ENCODE results near the gene USP47. TPM values are rescaled to one million over a fixed set of nuclear protein-coding genes. Genes with fewer than 3 reads are reported as not detected.

USP47 gene
- total and polyA plus RNA-seq, 7 donors, result 31.3 to 132 (median 78.9) TPM

DNA sequence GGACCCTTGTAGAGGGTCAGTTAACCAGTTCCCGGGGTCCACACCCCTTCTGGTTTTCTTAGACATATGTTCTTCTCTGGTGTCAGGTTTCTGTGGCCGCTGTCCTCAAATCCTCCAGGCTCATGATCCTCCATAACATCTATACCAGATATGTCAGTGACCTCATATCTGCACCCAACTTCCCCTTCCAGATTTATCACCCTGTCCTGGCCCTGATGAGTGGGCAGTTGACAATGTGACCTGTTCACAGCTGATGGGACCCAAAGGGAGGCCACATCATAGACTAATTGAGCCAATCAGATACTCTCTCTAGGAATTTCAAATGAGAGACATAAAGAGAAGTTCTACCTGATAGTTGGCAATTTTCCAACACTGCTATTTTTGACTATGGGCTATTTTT, 161.6 kb downstream of the USP47 start:
- H3K9me3 ChIP-seq, result no peaks in the 10 kb centered on the region
- TF ChIP-seq CTCF (IDR thresholded peaks at IDR 0.05), result no peak
- ATAC-seq, result no peak
- H3K4me1 ChIP-seq, result peaks cover 6% of the 10 kb centered on the region
- 83 to 94% (median 83%) methylated on average over 2 of the region's 2 CpGs for WGBS, 3 donors
- H3K4me3 ChIP-seq, result no peak overlapping the region
- H3K27me3 ChIP-seq (ENCODE audit: insufficient read depth in 3 of 3, low read length in 2 of 3), result peaks cover 0 to 28% (median 9%) of the 10 kb centered on the region in 3 donors
- intact Hi-C loops (cut with DNase I), result no loop called here
- no peaks in the 10 kb centered on the region for H3K36me3 ChIP-seq (ENCODE audit: insufficient read depth in 1 of 2, low read depth in 1 of 2)
- H3K27ac ChIP-seq, result no peak overlapping the region
- DNase-seq, result no peak

- Histone ChIP-seq H3K4me1 (peaks cover 6% of the 10 kb centered on the region), H3K9me3 (no peaks in the 10 kb centered on the region), H3K27me3 (ENCODE audit: insufficient read depth in 3 of 3, low read length in 2 of 3) (peaks cover 0 to 32% (median 9%) of the 10 kb centered on the region in 3 donors), H3K36me3 (ENCODE audit: insufficient read depth in 1 of 2, low read depth in 1 of 2) (no peaks in the 10 kb centered on the region), H3K4me3 (no peak overlapping the region), H3K27ac (no peak overlapping the region)
- peak in 2 of 4 donors; percentile 36 to 53 for ATAC-seq
- 45 to 50% (median 45%) methylated on average over 4 of the region's 4 CpGs for WGBS, 3 donors
- DNase-seq, result no peak
- TF ChIP-seq CTCF (IDR thresholded peaks at IDR 0.05), result no peak
- intact Hi-C loops (cut with DNase I), result no loop called here
Observed at GRCh38 chr11:12003815-12004214, 162.0 kb downstream of the USP47 start.

DNA sequence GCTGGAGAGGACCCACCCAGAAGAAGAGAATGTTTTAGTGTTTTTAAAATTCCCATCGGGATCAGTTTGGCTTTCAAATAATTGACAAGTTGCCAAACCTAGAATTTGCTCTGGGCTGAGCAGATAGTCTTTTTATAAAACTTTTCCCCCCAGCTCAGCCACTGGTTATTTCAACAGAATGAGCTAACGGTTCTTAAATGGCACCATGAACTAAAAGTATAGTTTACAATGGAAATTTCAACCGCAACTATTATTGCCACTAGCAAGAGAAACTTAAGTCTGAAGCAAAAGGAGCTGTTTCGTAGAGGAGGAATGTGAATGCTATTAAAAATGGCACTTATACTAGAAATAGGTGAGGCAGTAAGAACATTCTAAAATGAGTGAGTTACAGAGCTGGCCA, 163.3 kb downstream of the USP47 start:
- TF ChIP-seq CTCF (IDR thresholded peaks at IDR 0.05), result no peak
- WGBS, 3 donors, result 70 to 79% (median 73%) methylated on average over 4 of the region's 4 CpGs
- DNase-seq, result no peak
- H3K9me3 ChIP-seq, result no peaks in the 10 kb centered on the region
- peaks cover 6% of the 10 kb centered on the region for H3K4me1 ChIP-seq
- H3K4me3 ChIP-seq, result no peak overlapping the region
- peaks cover 0 to 43% (median 13%) of the 10 kb centered on the region in 3 donors for H3K27me3 ChIP-seq (ENCODE audit: insufficient read depth in 3 of 3, low read length in 2 of 3)
- intact Hi-C loops (cut with DNase I), result no loop called here
- H3K36me3 ChIP-seq (ENCODE audit: insufficient read depth in 1 of 2, low read depth in 1 of 2), result no peaks in the 10 kb centered on the region
- ATAC-seq, result no peak
- no peak overlapping the region for H3K27ac ChIP-seq

- no peak overlapping the region for H3K4me3 ChIP-seq
- intact Hi-C loops (cut with DNase I), result no loop called here
- DNase-seq (no peak), ATAC-seq (no peak)
- TF ChIP-seq CTCF (IDR thresholded peaks at IDR 0.05), result no peak
- no peak overlapping the region for H3K27ac ChIP-seq
- peaks cover 6% of the 10 kb centered on the region for H3K4me1 ChIP-seq
- no peaks in the 10 kb centered on the region for H3K9me3 ChIP-seq
- H3K36me3 ChIP-seq (ENCODE audit: insufficient read depth in 1 of 2, low read depth in 1 of 2), result no peaks in the 10 kb centered on the region
- 76 to 88% (median 81%) methylated on average over 1 of the region's 1 CpG for WGBS, 3 donors
- H3K27me3 ChIP-seq (ENCODE audit: insufficient read depth in 3 of 3, low read length in 2 of 3), result peaks cover 0 to 47% (median 15%) of the 10 kb centered on the region in 3 donors
Observed at GRCh38 chr11:12005476-12005875, 163.7 kb downstream of the USP47 start.

DNA sequence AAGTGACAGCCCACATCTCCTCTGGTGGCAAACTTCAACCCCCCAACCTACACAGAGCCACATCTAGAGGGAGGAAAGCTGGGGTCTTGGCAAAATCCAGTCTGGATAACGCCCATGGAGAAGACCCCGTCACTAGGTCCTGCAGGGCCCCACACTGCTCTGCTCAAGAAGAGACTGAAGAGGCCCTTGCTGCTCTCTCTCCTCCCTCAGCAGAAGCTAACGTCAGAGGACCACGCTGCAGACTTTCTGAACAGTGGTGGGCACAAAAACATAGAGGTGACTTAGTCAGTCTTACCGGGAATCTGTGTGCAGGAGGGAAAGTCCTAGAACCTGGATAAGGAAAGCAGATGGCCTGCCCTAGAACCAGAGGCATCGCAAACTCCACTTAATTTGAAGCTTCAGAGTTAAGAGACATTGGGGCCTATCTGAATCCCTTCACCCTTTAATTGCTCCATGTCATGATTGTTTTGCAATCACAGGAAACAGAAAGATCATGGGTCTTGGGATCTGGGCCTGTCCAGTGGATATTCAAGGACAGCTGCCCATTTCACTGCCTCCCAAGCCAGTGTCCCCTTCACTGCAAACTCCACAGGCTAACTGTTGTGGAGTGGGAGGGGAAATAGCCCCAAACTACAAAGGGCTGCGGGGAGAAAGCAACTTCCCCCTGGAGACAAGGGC, 164.9 kb downstream of the USP47 start:
- Histone ChIP-seq H3K4me3 (no peak overlapping the region), H3K36me3 (ENCODE audit: insufficient read depth in 1 of 2, low read depth in 1 of 2) (no peaks in the 10 kb centered on the region), H3K27me3 (ENCODE audit: insufficient read depth in 3 of 3, low read length in 2 of 3) (peaks cover 0 to 53% (median 15%) of the 10 kb centered on the region in 3 donors), H3K9me3 (no peaks in the 10 kb centered on the region), H3K27ac (no peak overlapping the region), H3K4me1 (peaks cover 6% of the 10 kb centered on the region)
- no peak for DNase-seq
- ATAC-seq, result no peak
- intact Hi-C loops (cut with DNase I), result no loop called here
- WGBS, 3 donors, result 95 to 97% (median 95%) methylated on average over 7 of the region's 7 CpGs
- TF ChIP-seq CTCF (IDR thresholded peaks at IDR 0.05), result no peak

Data from psoas muscle (tissue), 8 donors.